GM23338 (cell line): ENCODE results near the gene NOD1. TPM values are rescaled to one million over a fixed set of nuclear protein-coding genes. Genes with fewer than 3 reads are reported as not detected.

Experiments
- ATAC-seq: fragments of 200-7000 bp; cut with Tn5 transposase; 3 replicates; pipeline ENCODE4 v1.9.1; 2020
- DNase-seq: peaks from one replicate; pipeline ENCODE4 v3.0.0-alpha.2; 2015; ENCODE audit warnings: low spot score
- H2AFZ ChIP-seq: fragments of 200-600 bp; sonication (generic); 2 replicates; pipeline ENCODE4 v1.8.0; 2016; ENCODE audit warnings: antibody characterized with exemption, mild to moderate bottlenecking, moderate library complexity
- H3F3A ChIP-seq: fragments of 200-600 bp; sonication (generic); replicated peaks from 2 replicates; pipeline ENCODE4 v1.8.0; 2017; ENCODE audit warnings: antibody characterized with exemption, mixed run types, low read depth
- H3K27ac ChIP-seq: fragments of 200-600 bp; sonication (generic); 2 replicates; pipeline ENCODE4 v1.6.1; 2016; ENCODE audit warnings: low read depth
- H3K27me3 ChIP-seq: fragments of 200-600 bp; sonication (generic); 2 replicates; pipeline ENCODE4 v1.8.0; 2016; ENCODE audit warnings: mild to moderate bottlenecking, mixed run types, moderate library complexity; ENCODE audit not compliant: insufficient read depth
- H3K36me3 ChIP-seq: fragments of 200-600 bp; sonication (generic); 2 replicates; pipeline ENCODE4 v1.8.0; 2016; ENCODE audit warnings: mild to moderate bottlenecking; ENCODE audit not compliant: insufficient read depth
- H3K4me1 ChIP-seq: fragments of 200-600 bp; sonication (generic); 2 replicates; pipeline ENCODE4 v1.8.0; 2016; ENCODE audit warnings: mild to moderate bottlenecking, moderate library complexity; ENCODE audit not compliant: insufficient read depth
- H3K4me2 ChIP-seq: fragments of 200-600 bp; sonication (generic); 2 replicates; pipeline ENCODE4 v1.7.1; 2017; ENCODE audit warnings: mixed run types
- H3K4me3 ChIP-seq: fragments of 200-600 bp; sonication (generic); 2 replicates; pipeline ENCODE4 v1.6.1; 2016; ENCODE audit warnings: mixed run types
- H3K79me2 ChIP-seq: fragments of 200-600 bp; sonication (generic); replicated peaks from 2 replicates; pipeline ENCODE4 v1.8.0; 2017; ENCODE audit warnings: mild to moderate bottlenecking; ENCODE audit not compliant: insufficient read depth
- H3K9me2 ChIP-seq: fragments of 200-600 bp; sonication (generic); 2 replicates; pipeline ENCODE4 v1.8.0; 2017; ENCODE audit not compliant: insufficient read depth
- H4K20me1 ChIP-seq: fragments of 200-600 bp; sonication (generic); replicated peaks from 2 replicates; pipeline ENCODE4 v1.8.0; 2017; ENCODE audit warnings: mild to moderate bottlenecking; ENCODE audit not compliant: insufficient read depth
- H3K27ac Mint-ChIP-seq: 2 replicates; pipeline ENCODE4 v1.8.0; 2020; ENCODE audit warnings: inconsistent platforms, mild to moderate bottlenecking, moderate library complexity, mixed read lengths
- H3K27me3 Mint-ChIP-seq: 3 replicates; pipeline ENCODE4 v1.8.0; 2022; ENCODE audit warnings: low read depth, mild to moderate bottlenecking, moderate library complexity, mixed read lengths, inconsistent platforms; ENCODE audit not compliant: insufficient read depth, poor library complexity
- H3K36me3 Mint-ChIP-seq: 3 replicates; pipeline ENCODE4 v1.8.0; 2021; ENCODE audit warnings: low read depth, mild to moderate bottlenecking, inconsistent platforms, moderate library complexity, mixed read lengths
- H3K4me1 Mint-ChIP-seq: 3 replicates; pipeline ENCODE4 v1.8.0; 2020; ENCODE audit warnings: mild to moderate bottlenecking, inconsistent platforms, mixed read lengths
- H3K4me3 Mint-ChIP-seq: 3 replicates; pipeline ENCODE4 v1.8.0; 2021; ENCODE audit warnings: moderate library complexity, mild to moderate bottlenecking, inconsistent platforms, mixed read lengths
- H3K9me3 Mint-ChIP-seq: 3 replicates; pipeline ENCODE4 v1.8.0; 2020; ENCODE audit warnings: moderate library complexity, mild to moderate bottlenecking, inconsistent platforms, mixed read lengths
- CREB1 ChIP-seq: fragments of 250-450 bp; sonication (Bioruptor Pico); IDR thresholded peaks from 2 replicates; pipeline ENCODE4 v1.5.0; 2020; ENCODE audit warnings: low read depth, mild to moderate bottlenecking, moderate library complexity
- CTCF ChIP-seq, 2 experiments: fragments of 200-600 bp in 1 of 2; sonication (generic) in 1 of 2; conservative IDR thresholded peaks; 2 replicates each; pipeline versions ENCODE4 v1.5.1 to v1.6.1; 2016 to 2017; ENCODE audit warnings: antibody characterized with exemption in 2 of 2, low read depth in 2 of 2, mild to moderate bottlenecking in 2 of 2, moderate library complexity in 1 of 2
- ETS1 ChIP-seq: IDR thresholded peaks from 2 replicates; pipeline ENCODE4 v1.6.1; 2016; ENCODE audit warnings: antibody characterized with exemption
- EZH2 ChIP-seq: fragments of 200-600 bp; sonication (generic); IDR thresholded peaks from one replicate; pipeline ENCODE4 v1.8.0; 2017; ENCODE audit warnings: antibody characterized with exemption, mild to moderate bottlenecking, low read depth; ENCODE audit not compliant: unreplicated experiment
- EZH2phosphoT487 ChIP-seq: fragments of 200-600 bp; sonication (generic); IDR thresholded peaks from one replicate; pipeline ENCODE4 v1.8.1; 2018; ENCODE audit warnings: antibody characterized with exemption; ENCODE audit not compliant: unreplicated experiment
- JUNB ChIP-seq: IDR thresholded peaks from one replicate; pipeline ENCODE4 v1.6.1; 2016; ENCODE audit warnings: antibody characterized with exemption; ENCODE audit not compliant: unreplicated experiment
- NANOG ChIP-seq: IDR thresholded peaks from 2 replicates; pipeline ENCODE4 v1.6.1; 2016; ENCODE audit warnings: antibody characterized with exemption, borderline replicate concordance
- POLR2AphosphoS5 ChIP-seq: IDR thresholded peaks from 2 replicates; pipeline ENCODE4 v1.6.1; 2016; ENCODE audit warnings: antibody characterized with exemption, low read depth
- REST ChIP-seq: IDR thresholded peaks from one replicate; pipeline ENCODE4 v1.6.1; 2018; ENCODE audit warnings: antibody characterized with exemption; ENCODE audit not compliant: unreplicated experiment
- STAT1 ChIP-seq: IDR thresholded peaks from one replicate; pipeline ENCODE4 v1.6.1; 2016; ENCODE audit warnings: antibody characterized with exemption; ENCODE audit not compliant: unreplicated experiment
- ZNF114 ChIP-seq: fragments of 250-450 bp; sonication (Bioruptor Pico); IDR thresholded peaks from 2 replicates; pipeline ENCODE4 v1.5.0; 2020; ENCODE audit warnings: mild to moderate bottlenecking, moderate library complexity
- ZNF331 ChIP-seq: fragments of 250-450 bp; sonication (Bioruptor Pico); IDR thresholded peaks from 2 replicates; pipeline ENCODE4 v1.5.0; 2020; ENCODE audit warnings: low read depth, mild to moderate bottlenecking, moderate library complexity
- ZNF462 ChIP-seq: fragments of 250-450 bp; sonication (Bioruptor Pico); IDR thresholded peaks from 2 replicates; pipeline ENCODE4 v1.5.0; 2020; ENCODE audit warnings: mild to moderate bottlenecking, moderate library complexity
- polyA plus RNA-seq: library from polyadenylated mRNA; unstranded; fragments of >200 nt; fragmentation: Nextera tagmentation; extraction: Ambion mirVana; gene quantifications from 2 replicates; pipeline ENCODE4 v1.2.1, GENCODE V29; 2016
- total RNA-seq: library from RNA; depleted of rRNA; stranded (reverse); fragments of >200 nt; shearing (Covaris generic); gene quantifications from 2 replicates; pipeline ENCODE4 v1.2.3, GENCODE V29; 2014

The NOD1 gene
- total and polyA plus RNA-seq, 2 experiments from 2014 or later: 2.1 to 7.3 TPM

GRCh38 chr7:30424506-30424905, 54.1 kb downstream of the NOD1 start:
- H2AFZ ChIP-seq: no peak overlapping the region
- no peaks in the 10 kb centered on the region for H3K79me2 ChIP-seq
- ATAC-seq: no peak
- H3K4me1 Mint-ChIP-seq: peaks cover under 1% of the 10 kb centered on the region; the same call in 2 of the 3 replicates
- no peak overlapping the region for H3K27ac ChIP-seq
- H3K36me3 ChIP-seq: no peaks in the 10 kb centered on the region; the same call in 1 of the 2 replicates
- H3F3A ChIP-seq: no peaks in the 10 kb centered on the region
- H3K27ac Mint-ChIP-seq: no peak overlapping the region
- no peak overlapping the region for H3K4me2 ChIP-seq
- peaks cover 8% of the 10 kb centered on the region; the same call in 1 of the 3 replicates for H3K9me3 Mint-ChIP-seq
- H3K4me3 Mint-ChIP-seq: no peak overlapping the region
- H3K36me3 Mint-ChIP-seq: peaks cover 18% of the 10 kb centered on the region
- peaks cover 2% of the 10 kb centered on the region for H3K4me1 ChIP-seq
- no peaks in the 10 kb centered on the region for H3K27me3 ChIP-seq
- H3K4me3 ChIP-seq: no peak overlapping the region
- no peaks in the 10 kb centered on the region; the same call in 1 of the 2 replicates for H3K9me2 ChIP-seq
- no peaks in the 10 kb centered on the region for H4K20me1 ChIP-seq
- H3K27me3 Mint-ChIP-seq: no peaks in the 10 kb centered on the region
- TF ChIP-seq CREB1 (CRISPR knock-in tag) (no peak), CTCF (conservative IDR thresholded peaks at IDR 0.05; ENCODE audit: low read depth in 2 of 2) (no peak), ETS1 (no peak), EZH2phosphoT487 (no peak), NANOG (no peak), STAT1 (no peak), POLR2AphosphoS5 (no peak), JUNB (no peak), REST (no peak), ZNF462 (CRISPR knock-in tag) (no peak), ZNF114 (CRISPR knock-in tag) (no peak), EZH2 (no peak), ZNF331 (no peak)
- DNase-seq: no peak
